Panc1 (cell line): ENCODE data around the gene PHRF1. TPM values are rescaled to one million over a fixed set of nuclear protein-coding genes. Genes with fewer than 3 reads are reported as not detected.

ENCODE experiments used
- ATAC-seq: fragments of 200-7000 bp; cut with Tn5 transposase; 2 replicates; pipeline ENCODE4 v1.9.1; 2020; ENCODE audit warnings: mild to moderate bottlenecking, moderate library complexity
- BruUV-seq: library from RNA; stranded (reverse); fragments of 400-500 nt; replicated peaks from 2 replicates; lab custom pipeline; 2021; lab: Mats Ljungman, UMichigan
- CTCF ChIA-PET: fragments of 300-600 bp; sonication (Branson Sonifier 250); formaldehyde crosslinking; loops from one replicate; lab custom pipeline; 2022; ENCODE audit warnings: antibody characterized with exemption; lab: Charles Lee
- POLR2A ChIA-PET: fragments of 300-600 bp; sonication (Branson Sonifier 250); formaldehyde crosslinking; loops from one replicate; lab custom pipeline; 2022; ENCODE audit warnings: antibody characterized with exemption; lab: Charles Lee
- DNase-seq: peaks from one replicate; pipeline ENCODE4 v3.0.0-alpha.2; 2010; ENCODE audit warnings: low read depth, low spot score
- H3K27ac ChIP-seq: 2 replicates; pipeline ENCODE4 v1.5.1; 2011; ENCODE audit warnings: mild to moderate bottlenecking, low read length, inconsistent platforms
- H3K27me3 ChIP-seq: fragments of 200-500 bp; sonication (Bioruptor generic); 2 replicates; pipeline ENCODE4 v1.6.0; 2014; ENCODE audit warnings: low read length, inconsistent platforms; ENCODE audit not compliant: control insufficient read depth, insufficient read depth
- H3K36me3 ChIP-seq: fragments of 200-500 bp; sonication (Bioruptor generic); 2 replicates; pipeline ENCODE4 v1.5.1; 2014; ENCODE audit warnings: inconsistent platforms, mild to moderate bottlenecking, low read length, moderate library complexity; ENCODE audit not compliant: control insufficient read depth, insufficient read depth
- H3K4me1 ChIP-seq: 2 replicates; pipeline ENCODE4 v1.5.1; 2011; ENCODE audit warnings: inconsistent platforms, mild to moderate bottlenecking, low read length, moderate library complexity; ENCODE audit not compliant: control insufficient read depth, insufficient read depth
- H3K4me3 ChIP-seq, 2 experiments: 2 replicates each; pipeline ENCODE4 v1.5.1; 2011 to 2012; ENCODE audit warnings: low read depth in 2 of 2, low read length in 2 of 2, mild to moderate bottlenecking in 2 of 2, inconsistent platforms in 1 of 2, moderate library complexity in 1 of 2
- H3K9me3 ChIP-seq: fragments of 200-500 bp; sonication (Bioruptor generic); 2 replicates; pipeline ENCODE4 v1.5.1; 2014; ENCODE audit warnings: low read depth, mild to moderate bottlenecking, inconsistent platforms, low read length, moderate library complexity; ENCODE audit not compliant: control insufficient read depth, insufficient read depth
- CTCF ChIP-seq: fragments of 450-650 bp; IDR thresholded peaks from 2 replicates; pipeline ENCODE4 v1.5.1; 2017; ENCODE audit warnings: mild to moderate bottlenecking
- POLR2AphosphoS5 ChIP-seq: IDR thresholded peaks from 2 replicates; pipeline ENCODE4 v1.6.1; 2012; ENCODE audit warnings: mild to moderate bottlenecking, low read depth, low read length, moderate library complexity
- REST ChIP-seq, 2 experiments: IDR thresholded peaks; 2 replicates each; pipeline ENCODE4 v1.6.1; 2011 to 2012; ENCODE audit warnings: low read depth in 2 of 2, control low read depth in 1 of 2, low read length in 1 of 2, mild to moderate bottlenecking in 1 of 2, moderate library complexity in 1 of 2; ENCODE audit not compliant: insufficient read depth in 1 of 2
- SIN3A ChIP-seq: IDR thresholded peaks from 2 replicates; pipeline ENCODE4 v1.6.1; 2012; ENCODE audit warnings: low read depth, mild to moderate bottlenecking, low read length, moderate library complexity, borderline replicate concordance; ENCODE audit not compliant: insufficient read depth
- TCF7L2 ChIP-seq: IDR thresholded peaks from 2 replicates; pipeline ENCODE4 v1.6.1; 2011; ENCODE audit warnings: mild to moderate bottlenecking, low read depth, low read length, inconsistent platforms
- in situ Hi-C: cut with HindIII; loops from 2 replicates; pipeline ENCODE4 v1.10.0; 2016; ENCODE audit warnings: low sequenced_read_pairs, low pct_unique_long_range_greater_than_20kb
- intact Hi-C: fragments of 100-400 bp; cut with micrococcal nuclease; formaldehyde crosslinking; loops from one replicate; pipeline ENCODE4 v1.10.0; 2022; ENCODE audit not compliant: unreplicated experiment
- total RNA-seq: library from RNA; stranded (reverse); gene quantifications from one replicate; pipeline ENCODE4 v1.2.1, GENCODE V29; 2021; ENCODE audit not compliant: unreplicated experiment

The PHRF1 gene
- total RNA-seq, 1 experiment from 2014 or later = 90.6 TPM

- ATAC-seq = no peak
- POLR2A ChIA-PET = no interaction called here
- H3K9me3 ChIP-seq = no peaks in the 10 kb centered on the region
- DNase-seq = no peak
- TF ChIP-seq POLR2AphosphoS5 = no peak
- TF ChIP-seq TCF7L2 = no peak
- no peak for TF ChIP-seq REST (IDR thresholded peaks at IDR 0.05; ENCODE audit: insufficient read depth in 1 of 2, low read depth in 2 of 2, low read length in 1 of 2)
- TF ChIP-seq SIN3A = no peak
- no peak for TF ChIP-seq CTCF
- H3K27ac ChIP-seq = no peak overlapping the region
- in situ Hi-C loops = no loop called here
- CTCF ChIA-PET = interaction anchor here (0.5 kb wide), 1 partner anchor 11 kb away, joined by 3 read pairs; no protein-coding TSS in a partner anchor
- BruUV-seq = no TSS peak
- intact Hi-C loops = loop anchor here (10.0 kb wide), 1 partner anchor 174 kb away; no protein-coding TSS in a partner anchor
- H3K4me3 ChIP-seq = no peak overlapping the region
- peaks cover 17% of the 10 kb centered on the region for H3K4me1 ChIP-seq
- H3K27me3 ChIP-seq = no peaks in the 10 kb centered on the region
- no peaks in the 10 kb centered on the region for H3K36me3 ChIP-seq
Measured at GRCh38 chr11:551131-551530, 25.1 kb upstream of the PHRF1 start.

GRCh38 chr11:551596-551995 lies 24.7 kb upstream of the PHRF1 start:
- H3K27me3 ChIP-seq = no peaks in the 10 kb centered on the region
- H3K4me1 ChIP-seq = peaks cover 17% of the 10 kb centered on the region
- no peak overlapping the region for H3K27ac ChIP-seq
- no peaks in the 10 kb centered on the region for H3K36me3 ChIP-seq
- ATAC-seq = no peak
- intact Hi-C loops = loop anchor here (10.0 kb wide), 1 partner anchor 173 kb away; no protein-coding TSS in a partner anchor
- no peaks in the 10 kb centered on the region for H3K9me3 ChIP-seq
- H3K4me3 ChIP-seq = no peak overlapping the region
- no TSS peak for BruUV-seq
- TF ChIP-seq CTCF (no peak), POLR2AphosphoS5 (no peak), TCF7L2 (no peak), REST (IDR thresholded peaks at IDR 0.05; ENCODE audit: insufficient read depth in 1 of 2, low read depth in 2 of 2, low read length in 1 of 2) (no peak), SIN3A (no peak)
- POLR2A ChIA-PET = no interaction called here
- CTCF ChIA-PET = interaction anchor here (0.5 kb wide), 1 partner anchor 11 kb away, joined by 3 read pairs; no protein-coding TSS in a partner anchor
- DNase-seq = no peak
- in situ Hi-C loops = no loop called here
